ENCODE measurements around the gene POLR2B.

POLR2B gene

GRCh38 chr4:56977321-56978012, 1.2 kb upstream of the POLR2B start, which contains the start of gene NOA1:
Gene NOA1, minus strand, starts transcription at chr4:56977606. Its CDS starts 21 bp downstream, at chr4:56977585.
- Histone ChIP-seq H3K9me2 (replicated peaks; ENCODE audit: insufficient read depth, low read length) (no peaks in the 10 kb centered on the region), H2AFZ (ENCODE audit: low read length) (peak within 1 kb of the TSS; percentile 80), H3K79me2 (ENCODE audit: low read length) (peaks cover 86% of the 10 kb centered on the region), H3K36me3 (replicated peaks; ENCODE audit: insufficient read depth, low read length) (peaks cover 23% of the 10 kb centered on the region), H3K9me3 (replicated peaks; ENCODE audit: insufficient read depth, low read length) (no peaks in the 10 kb centered on the region), H3K27me3 (replicated peaks; ENCODE audit: insufficient read depth, low read length) (no peaks in the 10 kb centered on the region), H3K9ac (ENCODE audit: low read length) (peak within 1 kb of the TSS; percentile 96), H3K4me3 (ENCODE audit: low read length) (peak within 1 kb of the TSS; percentile 100), H3K27ac (ENCODE audit: low read length) (peak within 1 kb of the TSS; percentile 83), H3K4me1 (ENCODE audit: low read length) (peaks cover 36% of the 10 kb centered on the region), H4K20me1 (ENCODE audit: insufficient read depth, low read length) (0 out of 2 replicates have a peak, but pooled peaks cover 18% of the 10 kb centered on the region), H3K4me2 (ENCODE audit: low read depth, low read length) (peak within 1 kb of the TSS; percentile 79), H3F3A (ENCODE audit: insufficient read depth, low read length) (peaks cover 21% of the 10 kb centered on the region)
- TF ChIP-seq EZH2phosphoT487 (IDR thresholded peaks at IDR 0.05; ENCODE audit: low read length) = no peak
- peak; percentile 99 for DNase-seq

DNA sequence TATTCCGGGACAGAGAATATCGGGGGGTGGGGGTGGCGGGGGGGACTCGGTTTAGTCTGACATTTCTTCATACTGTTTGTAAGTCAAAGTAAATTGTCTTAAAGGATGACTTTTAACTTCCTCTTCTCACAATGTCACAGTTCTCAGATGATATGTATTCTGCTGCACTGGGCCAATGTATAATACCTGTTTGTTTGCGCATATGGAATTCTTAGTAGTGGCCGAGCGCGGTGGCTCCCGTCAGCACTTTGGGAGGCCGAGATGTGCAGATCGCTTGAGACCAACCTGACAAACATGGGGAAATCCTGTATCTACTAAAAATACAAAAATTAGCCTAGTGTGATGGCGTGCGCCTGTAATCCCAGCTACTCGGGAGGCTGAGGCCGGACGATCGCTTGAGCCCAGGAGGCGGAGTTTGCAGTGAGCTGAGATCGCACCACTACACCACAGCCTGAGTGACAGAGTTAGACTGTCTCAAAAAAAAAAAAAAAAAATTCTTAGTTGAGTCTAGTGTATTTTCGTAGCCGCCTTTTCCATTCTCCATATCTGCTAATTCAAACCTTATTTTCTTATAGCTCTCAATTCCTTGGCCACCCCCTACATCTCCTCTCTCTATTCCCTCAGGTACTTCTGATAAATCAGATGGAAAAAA, 851 bp downstream of the POLR2B start:
- H3K27ac ChIP-seq (ENCODE audit: low read length) = peak overlapping the region; percentile 83; the same call in 1 of the 2 replicates
- H3K9me3 ChIP-seq (replicated peaks; ENCODE audit: insufficient read depth, low read length) = no peaks in the 10 kb centered on the region
- H3K36me3 ChIP-seq (replicated peaks; ENCODE audit: insufficient read depth, low read length) = peaks cover 4% of the 10 kb centered on the region; the same call in 1 of the 2 replicates
- peak overlapping the region; percentile 48 for H3K4me2 ChIP-seq (ENCODE audit: low read depth, low read length)
- DNase-seq = peak; percentile 56
- peaks cover 27% of the 10 kb centered on the region for H3K4me1 ChIP-seq (ENCODE audit: low read length)
- H3K9me2 ChIP-seq (replicated peaks; ENCODE audit: insufficient read depth, low read length) = no peaks in the 10 kb centered on the region
- peak overlapping the region; percentile 83 for H3K4me3 ChIP-seq (ENCODE audit: low read length)
- H3K27me3 ChIP-seq (replicated peaks; ENCODE audit: insufficient read depth, low read length) = no peaks in the 10 kb centered on the region
- peaks cover 25% of the 10 kb centered on the region; the same call in 1 of the 2 replicates for H4K20me1 ChIP-seq (ENCODE audit: insufficient read depth, low read length)
- H3F3A ChIP-seq (ENCODE audit: insufficient read depth, low read length) = peaks cover 21% of the 10 kb centered on the region
- H3K79me2 ChIP-seq (ENCODE audit: low read length) = peaks cover 85% of the 10 kb centered on the region
- H2AFZ ChIP-seq (ENCODE audit: low read length) = no peak overlapping the region
- peak overlapping the region; percentile 96; the same call in 1 of the 2 replicates for H3K9ac ChIP-seq (ENCODE audit: low read length)
- no peak for TF ChIP-seq CTCF (IDR thresholded peaks at IDR 0.05; ENCODE audit: low read length)
- no peak for TF ChIP-seq EZH2phosphoT487 (IDR thresholded peaks at IDR 0.05; ENCODE audit: low read length)
- TF ChIP-seq EZH2 (optimal IDR thresholded peaks at IDR 0.05; ENCODE audit: low read depth, low read length) = no peak

- H3K79me2 ChIP-seq (ENCODE audit: low read length) = peaks cover 86% of the 10 kb centered on the region
- H4K20me1 ChIP-seq (ENCODE audit: insufficient read depth, low read length) = peaks cover 25% of the 10 kb centered on the region; the same call in 1 of the 2 replicates
- H3K9ac ChIP-seq (ENCODE audit: low read length) = 0 out of 2 replicates have a peak overlapping the region, but pooled peaks have one; percentile 27
Measured at GRCh38 chr4:56981795-56982201, 3.1 kb downstream of the POLR2B start.

More at GRCh38 chr4:56981795-56982201, 3.1 kb downstream of the POLR2B start:
- H3K27me3 ChIP-seq (replicated peaks; ENCODE audit: insufficient read depth, low read length) = no peaks in the 10 kb centered on the region
- no peak for TF ChIP-seq EZH2phosphoT487 (IDR thresholded peaks at IDR 0.05; ENCODE audit: low read length)
- TF ChIP-seq EZH2 (optimal IDR thresholded peaks at IDR 0.05; ENCODE audit: low read depth, low read length) = no peak
- no peak for TF ChIP-seq CTCF (IDR thresholded peaks at IDR 0.05; ENCODE audit: low read length)
- no peak overlapping the region for H2AFZ ChIP-seq (ENCODE audit: low read length)
- peaks cover 27% of the 10 kb centered on the region for H3K4me1 ChIP-seq (ENCODE audit: low read length)
- H3K4me3 ChIP-seq (ENCODE audit: low read length) = no peak overlapping the region
- H3K4me2 ChIP-seq (ENCODE audit: low read depth, low read length) = peak overlapping the region; percentile 48
- H3F3A ChIP-seq (ENCODE audit: insufficient read depth, low read length) = peaks cover 13% of the 10 kb centered on the region
- peak overlapping the region; percentile 58; the same call in 1 of the 2 replicates for H3K27ac ChIP-seq (ENCODE audit: low read length)
- H3K36me3 ChIP-seq (replicated peaks; ENCODE audit: insufficient read depth, low read length) = peaks cover 14% of the 10 kb centered on the region
- DNase-seq = no peak
- no peaks in the 10 kb centered on the region for H3K9me3 ChIP-seq (replicated peaks; ENCODE audit: insufficient read depth, low read length)
- H3K9me2 ChIP-seq (replicated peaks; ENCODE audit: insufficient read depth, low read length) = no peaks in the 10 kb centered on the region
